ENCODE data around the gene SCRN1.
A peak's percentile ranks its signal among the peaks of the same experiment; 100 is the strongest.
"Not testable (repeated sequence)": the region's sequence is repeated elsewhere in the genome, so short reads cannot be mapped to it uniquely, and the experiment has no call there.

Gene SCRN1

DNA sequence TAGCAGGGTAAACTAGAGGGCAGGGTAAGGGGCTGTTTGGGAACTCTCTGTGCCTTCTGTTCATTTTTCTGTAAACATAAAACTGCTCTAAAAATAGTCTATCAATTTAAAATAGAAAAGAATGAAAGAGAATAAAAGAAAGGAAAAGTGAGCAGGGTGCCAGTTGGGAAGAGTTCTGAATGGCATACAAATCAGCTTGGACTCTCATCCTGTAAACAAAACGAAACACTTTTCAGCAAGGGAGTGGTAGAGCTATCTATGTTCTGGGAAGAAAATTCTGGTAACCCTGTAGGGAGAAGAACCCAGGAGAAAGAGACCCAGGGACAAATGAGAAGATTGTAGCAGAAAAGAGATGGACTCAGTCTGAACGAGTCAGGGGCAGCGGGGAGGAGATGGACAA, 24.6 kb downstream of the SCRN1 start:
- H3K27me3 ChIP-seq (ENCODE audit: insufficient read depth, low read depth, severe bottlenecking), result no peaks in the 10 kb centered on the region
- no peaks in the 10 kb centered on the region for H3K9me3 ChIP-seq (ENCODE audit: severe bottlenecking)
- TF ChIP-seq, protein P1, sequence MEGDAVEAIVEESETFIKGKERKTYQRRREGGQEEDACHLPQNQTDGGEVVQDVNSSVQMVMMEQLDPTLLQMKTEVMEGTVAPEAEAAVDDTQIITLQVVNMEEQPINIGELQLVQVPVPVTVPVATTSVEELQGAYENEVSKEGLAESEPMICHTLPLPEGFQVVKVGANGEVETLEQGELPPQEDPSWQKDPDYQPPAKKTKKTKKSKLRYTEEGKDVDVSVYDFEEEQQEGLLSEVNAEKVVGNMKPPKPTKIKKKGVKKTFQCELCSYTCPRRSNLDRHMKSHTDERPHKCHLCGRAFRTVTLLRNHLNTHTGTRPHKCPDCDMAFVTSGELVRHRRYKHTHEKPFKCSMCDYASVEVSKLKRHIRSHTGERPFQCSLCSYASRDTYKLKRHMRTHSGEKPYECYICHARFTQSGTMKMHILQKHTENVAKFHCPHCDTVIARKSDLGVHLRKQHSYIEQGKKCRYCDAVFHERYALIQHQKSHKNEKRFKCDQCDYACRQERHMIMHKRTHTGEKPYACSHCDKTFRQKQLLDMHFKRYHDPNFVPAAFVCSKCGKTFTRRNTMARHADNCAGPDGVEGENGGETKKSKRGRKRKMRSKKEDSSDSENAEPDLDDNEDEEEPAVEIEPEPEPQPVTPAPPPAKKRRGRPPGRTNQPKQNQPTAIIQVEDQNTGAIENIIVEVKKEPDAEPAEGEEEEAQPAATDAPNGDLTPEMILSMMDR (IDR thresholded peaks at IDR 0.05; ENCODE audit: low read depth, low read length), result no peak
- no peak overlapping the region for H3K4me3 ChIP-seq (ENCODE audit: low read depth, low read length)
- H3K36me3 ChIP-seq, result peaks cover 21% of the 10 kb centered on the region
- no peak overlapping the region for H3K27ac ChIP-seq
- no peak for DNase-seq

DNA sequence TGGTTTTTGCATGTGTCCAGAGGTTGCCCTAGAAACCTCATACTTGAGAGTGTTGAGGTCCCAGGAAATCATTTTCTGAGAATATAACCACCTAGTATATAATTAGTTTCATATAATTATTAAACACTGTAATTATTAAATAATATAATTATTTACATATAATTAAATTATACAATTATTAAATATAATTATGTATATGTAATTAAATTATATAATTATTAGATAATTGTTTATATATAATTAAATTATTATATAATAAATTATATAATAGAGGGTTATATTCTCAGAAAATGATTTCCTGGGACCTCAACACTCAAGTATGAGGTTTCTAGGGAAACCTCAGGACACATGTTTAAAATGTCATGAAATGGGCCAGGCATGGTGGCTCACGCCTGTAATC, 27.6 kb downstream of the SCRN1 start:
- DNase-seq, result no peak
- no peak overlapping the region for H3K4me3 ChIP-seq (ENCODE audit: low read depth, low read length)
- no peak overlapping the region for H3K27ac ChIP-seq
- H3K36me3 ChIP-seq, result peaks cover 7% of the 10 kb centered on the region
- no peaks in the 10 kb centered on the region for H3K9me3 ChIP-seq (ENCODE audit: severe bottlenecking)
- H3K27me3 ChIP-seq (ENCODE audit: insufficient read depth, low read depth, severe bottlenecking), result no peaks in the 10 kb centered on the region
- TF ChIP-seq, protein P1 (IDR thresholded peaks at IDR 0.05; ENCODE audit: low read depth, low read length), result no peak

DNA sequence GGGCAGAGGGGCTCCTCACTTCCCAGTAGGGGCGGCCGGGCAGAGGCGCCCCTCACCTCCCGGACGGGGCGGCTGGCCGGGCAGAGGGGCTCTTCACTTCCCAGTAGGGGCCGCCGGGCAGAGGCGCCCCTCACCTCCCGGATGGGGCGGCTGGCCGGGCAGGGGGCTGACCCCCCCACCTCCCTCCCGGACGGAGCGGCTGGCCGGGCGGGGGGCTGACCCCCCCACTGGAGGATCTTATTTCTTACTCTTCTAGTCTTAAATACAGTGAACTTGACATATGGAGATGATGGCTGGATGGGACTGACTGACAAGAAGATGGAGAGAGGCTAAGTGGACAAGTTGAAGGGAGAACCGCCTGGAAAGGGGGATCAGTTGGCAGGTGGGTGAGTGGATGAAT, 28.0 kb downstream of the SCRN1 start:
- not testable (repeated sequence) for H3K9me3 ChIP-seq (ENCODE audit: severe bottlenecking); H3K27me3 ChIP-seq (ENCODE audit: insufficient read depth, low read depth, severe bottlenecking); H3K27ac ChIP-seq; H3K4me3 ChIP-seq (ENCODE audit: low read depth, low read length); H3K36me3 ChIP-seq; DNase-seq

DNA sequence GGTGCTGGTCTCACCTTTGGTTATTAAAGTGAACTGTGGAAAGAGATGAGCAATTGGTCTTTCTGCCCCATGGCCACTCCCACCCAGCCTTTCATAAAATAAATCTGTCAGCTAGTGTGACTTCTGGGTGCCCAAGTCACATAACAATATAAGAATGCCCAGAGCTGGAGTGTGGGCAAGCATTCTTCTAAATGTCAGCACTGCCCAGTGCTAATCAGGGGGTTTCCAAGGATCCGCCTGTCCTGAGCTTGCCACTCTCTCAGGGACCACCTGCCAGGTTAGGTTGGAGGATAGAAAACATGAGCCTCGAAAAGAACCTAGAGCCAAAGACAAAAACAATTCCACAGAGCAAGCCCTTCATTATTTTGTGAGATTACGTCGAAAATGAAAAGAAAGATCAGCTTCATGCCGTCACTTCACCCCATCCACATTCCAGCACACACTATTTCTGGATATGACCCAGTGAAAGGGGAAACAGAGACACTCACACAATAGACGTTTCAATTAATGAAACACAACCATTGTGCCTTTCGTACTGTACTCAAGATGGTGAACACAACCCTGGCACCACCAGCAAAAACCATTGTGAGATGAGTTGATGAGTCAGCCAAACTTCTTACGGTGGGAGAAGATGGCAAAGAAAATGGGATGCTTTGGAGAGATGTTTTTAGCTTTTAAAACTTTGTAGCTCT, 30.8 kb downstream of the SCRN1 start:
- Histone ChIP-seq H3K27me3 (ENCODE audit: insufficient read depth, low read depth, severe bottlenecking) (no peaks in the 10 kb centered on the region), H3K27ac (peak overlapping the region; percentile 1), H3K4me3 (ENCODE audit: low read depth, low read length) (no peak overlapping the region), H3K36me3 (peaks cover 12% of the 10 kb centered on the region), H3K9me3 (ENCODE audit: severe bottlenecking) (no peaks in the 10 kb centered on the region)
- no peak for DNase-seq
- TF ChIP-seq, protein P1 (IDR thresholded peaks at IDR 0.05; ENCODE audit: low read depth, low read length), result no peak

DNA sequence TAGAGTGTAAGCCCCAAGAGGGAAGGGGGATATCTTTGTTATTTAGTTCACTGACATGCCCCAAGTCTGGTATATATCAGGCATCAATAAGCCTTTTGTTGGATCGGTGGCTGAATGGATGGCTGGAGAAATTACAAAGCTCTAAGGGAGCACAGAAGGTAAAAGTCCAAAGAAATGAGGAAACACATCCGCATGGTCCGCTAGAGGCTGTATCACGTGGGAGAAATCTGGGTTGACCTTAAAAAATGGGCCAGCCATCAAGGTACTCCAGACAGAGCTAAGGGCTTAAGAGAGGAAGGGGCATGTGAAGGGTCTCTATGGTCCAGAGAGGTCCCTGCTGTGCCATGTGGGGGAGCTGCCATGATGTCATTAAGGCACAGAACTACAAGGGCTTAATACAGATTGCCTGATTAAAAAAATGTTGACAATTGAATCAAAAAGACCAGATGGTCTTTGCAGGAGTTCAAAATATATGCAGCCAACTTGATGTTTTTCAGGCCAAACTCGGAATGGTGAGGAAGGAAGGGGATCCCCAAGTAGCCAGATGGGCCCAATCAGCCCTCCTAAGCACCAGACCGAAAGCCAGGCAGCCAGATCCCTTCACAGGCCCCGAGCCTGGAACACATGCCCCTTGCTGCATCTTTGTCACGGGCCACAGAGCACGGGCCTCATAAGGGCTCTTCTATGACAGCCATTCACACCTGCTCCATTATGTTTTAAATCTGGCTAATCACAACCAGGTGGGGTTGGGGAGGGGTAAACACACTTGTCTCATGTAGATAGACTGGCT, 31.9 kb downstream of the SCRN1 start:
- DNase-seq, result peak; percentile 62
- TF ChIP-seq, protein P1 (IDR thresholded peaks at IDR 0.05; ENCODE audit: low read depth, low read length), result no peak

DNA sequence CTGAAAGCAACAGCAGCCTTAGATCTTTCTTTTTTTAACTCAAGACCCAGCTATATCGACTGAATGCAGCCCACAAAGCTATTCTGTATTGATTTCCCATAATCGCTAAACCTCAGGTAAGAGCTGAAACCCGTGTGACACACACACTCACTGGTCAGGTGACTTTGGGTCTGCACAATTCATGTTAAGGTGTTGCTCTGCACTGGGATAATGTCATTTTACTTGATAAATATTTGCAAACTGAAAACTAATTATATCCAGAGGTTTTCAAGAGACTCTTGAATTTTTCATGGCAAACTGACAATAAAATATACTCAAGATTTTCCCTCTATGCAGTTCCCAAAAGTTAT, 33.1 kb downstream of the SCRN1 start:
- H3K36me3 ChIP-seq, result peaks cover 22% of the 10 kb centered on the region
- no peaks in the 10 kb centered on the region for H3K9me3 ChIP-seq (ENCODE audit: severe bottlenecking)
- no peak overlapping the region for H3K27ac ChIP-seq
- no peaks in the 10 kb centered on the region for H3K27me3 ChIP-seq (ENCODE audit: insufficient read depth, low read depth, severe bottlenecking)
- H3K4me3 ChIP-seq (ENCODE audit: low read depth, low read length), result no peak overlapping the region
- no peak for DNase-seq
- TF ChIP-seq, protein P1 (IDR thresholded peaks at IDR 0.05; ENCODE audit: low read depth, low read length), result no peak

More for the DNA sequence above, 31.9 kb downstream of the SCRN1 start:
- no peaks in the 10 kb centered on the region for H3K27me3 ChIP-seq (ENCODE audit: insufficient read depth, low read depth, severe bottlenecking)
- no peak overlapping the region for H3K4me3 ChIP-seq (ENCODE audit: low read depth, low read length)
- H3K36me3 ChIP-seq, result peaks cover 12% of the 10 kb centered on the region
- peak overlapping the region; percentile 5 for H3K27ac ChIP-seq
- H3K9me3 ChIP-seq (ENCODE audit: severe bottlenecking), result no peaks in the 10 kb centered on the region

All from WERI-Rb-1 (cell line).